Natural killer cell (primary cell): Measurements from ENCODE around the gene TTC28. TPM values are rescaled to one million over a fixed set of nuclear protein-coding genes. Genes with fewer than 3 reads are reported as not detected.

ENCODE experiments used
- ATAC-seq, 3 donors: fragments of 150-1000 bp in 2 of 3; fragments of 200-7000 bp in 1 of 3; cut with Tn5 transposase; 1 replicate in 1 of 3; 2 replicates in 2 of 3; pipeline ENCODE4 v1.10.0; 2021; ENCODE audit warnings: mild to moderate bottlenecking in 2 of 3, moderate library complexity in 2 of 3
- DNase-seq, 2 donors: peaks; one replicate each; pipeline versions ENCODE4 v3.0.0 to v3.0.0-alpha.2; 2013 to 2021; ENCODE audit warnings: mixed read lengths in 1 of 2
- H3K27ac ChIP-seq: one replicate; pipeline ENCODE4 v1.5.1; 2013; ENCODE audit warnings: mild to moderate bottlenecking, low read length
- H3K27me3 ChIP-seq: one replicate; pipeline ENCODE4 v1.6.1; 2013; ENCODE audit warnings: low read length; ENCODE audit not compliant: control insufficient read depth, insufficient read depth
- H3K36me3 ChIP-seq: one replicate; pipeline ENCODE4 v1.6.1; 2013; ENCODE audit warnings: low read length; ENCODE audit not compliant: control insufficient read depth, insufficient read depth
- H3K4me1 ChIP-seq: one replicate; pipeline ENCODE4 v1.6.1; 2013; ENCODE audit warnings: low read length; ENCODE audit not compliant: control insufficient read depth, insufficient read depth
- H3K4me3 ChIP-seq: one replicate; pipeline ENCODE4 v1.5.1; 2013; ENCODE audit warnings: low read length
- H3K9me3 ChIP-seq: one replicate; pipeline ENCODE4 v1.6.1; 2013; ENCODE audit warnings: low read length; ENCODE audit not compliant: control insufficient read depth, insufficient read depth
- H3K27ac Mint-ChIP-seq, 2 donors: one replicate each; pipeline ENCODE4 v1.8.0; 2022; ENCODE audit warnings: mild to moderate bottlenecking in 2 of 2, mixed read lengths in 2 of 2, moderate library complexity in 1 of 2
- H3K27me3 Mint-ChIP-seq, 2 donors: one replicate each; pipeline ENCODE4 v1.8.0; 2022; ENCODE audit warnings: low read depth in 2 of 2, mixed read lengths in 2 of 2
- H3K36me3 Mint-ChIP-seq: one replicate; pipeline ENCODE4 v1.8.0; 2022; ENCODE audit warnings: mixed read lengths
- H3K4me1 Mint-ChIP-seq, 2 donors: one replicate each; pipeline ENCODE4 v1.8.0; 2022; ENCODE audit warnings: mixed read lengths in 2 of 2
- H3K4me3 Mint-ChIP-seq: one replicate; pipeline ENCODE4 v1.8.0; 2022; ENCODE audit warnings: mild to moderate bottlenecking, moderate library complexity, mixed read lengths
- H3K9me3 Mint-ChIP-seq, 2 donors: one replicate each; pipeline ENCODE4 v1.8.0; 2022; ENCODE audit warnings: mixed read lengths in 2 of 2
- WGBS: methylation state at CpG from one replicate; pipeline ENCODE4 v1.1.7; 2013; ENCODE audit warnings: missing lambda C conversion rate; ENCODE audit not compliant: insufficient coverage; 5-methylcytosine and 5-hydroxymethylcytosine counted together
- intact Hi-C: fragments of 100-400 bp; cut with micrococcal nuclease; formaldehyde crosslinking; loops from one replicate; pipeline ENCODE4 v1.14.2; 2022
- total RNA-seq, 4 donors: library from RNA; stranded (reverse); fragments of 120-200 nt in 1 of 4; gene quantifications; one replicate each; pipeline versions ENCODE4 v1.2.3 to v1.2.4, GENCODE V29; 2013 to 2022
- TF ChIP-seq, protein P1 (sequence below): fragments of 200-600 bp; IDR thresholded peaks from one replicate; pipeline ENCODE4 v1.8.0; 2022; ENCODE audit warnings: antibody characterized with exemption

Gene TTC28
- total RNA-seq, 3 donors from 2014 or later (not counting 1 experiment from before 2014, with no cell fraction given), result 4.1 to 10.0 (median 8.6) TPM

DNA sequence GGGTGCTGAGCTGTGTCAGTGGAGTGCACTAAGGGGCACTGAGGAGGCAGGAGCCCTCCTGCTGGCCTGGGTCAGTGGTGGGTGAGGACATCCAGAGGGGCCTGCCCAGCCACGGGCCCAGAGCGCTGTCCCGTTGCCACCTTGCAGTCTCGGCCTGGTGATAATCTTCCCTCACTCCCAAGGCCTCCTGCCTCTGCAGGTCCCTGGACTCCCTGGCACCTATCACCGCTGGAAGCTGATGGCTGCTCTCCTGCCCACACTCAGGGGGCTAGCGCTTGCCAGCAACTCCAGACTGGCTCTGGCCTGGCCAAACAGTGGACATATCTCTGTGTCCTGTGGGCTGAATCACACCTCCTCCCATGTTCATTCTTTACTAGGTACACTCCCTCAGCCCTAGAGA is 674.1 kb downstream of the TTC28 start:
- intact Hi-C loops, result no loop called here
- DNase-seq (no peak), ATAC-seq (no peak)
- 97% methylated on average over 6 of the region's 6 CpGs for WGBS
- no peaks in the 10 kb centered on the region for H3K36me3 ChIP-seq
- no peaks in the 10 kb centered on the region for H3K4me1 ChIP-seq
- no peak overlapping the region for H3K4me3 Mint-ChIP-seq
- no peak overlapping the region for H3K27ac Mint-ChIP-seq
- H3K4me1 Mint-ChIP-seq, result peaks cover 0 to 7% of the 10 kb centered on the region in 2 donors
- H3K27me3 ChIP-seq, result no peaks in the 10 kb centered on the region
- no peaks in the 10 kb centered on the region for H3K9me3 Mint-ChIP-seq
- TF ChIP-seq, protein P1, sequence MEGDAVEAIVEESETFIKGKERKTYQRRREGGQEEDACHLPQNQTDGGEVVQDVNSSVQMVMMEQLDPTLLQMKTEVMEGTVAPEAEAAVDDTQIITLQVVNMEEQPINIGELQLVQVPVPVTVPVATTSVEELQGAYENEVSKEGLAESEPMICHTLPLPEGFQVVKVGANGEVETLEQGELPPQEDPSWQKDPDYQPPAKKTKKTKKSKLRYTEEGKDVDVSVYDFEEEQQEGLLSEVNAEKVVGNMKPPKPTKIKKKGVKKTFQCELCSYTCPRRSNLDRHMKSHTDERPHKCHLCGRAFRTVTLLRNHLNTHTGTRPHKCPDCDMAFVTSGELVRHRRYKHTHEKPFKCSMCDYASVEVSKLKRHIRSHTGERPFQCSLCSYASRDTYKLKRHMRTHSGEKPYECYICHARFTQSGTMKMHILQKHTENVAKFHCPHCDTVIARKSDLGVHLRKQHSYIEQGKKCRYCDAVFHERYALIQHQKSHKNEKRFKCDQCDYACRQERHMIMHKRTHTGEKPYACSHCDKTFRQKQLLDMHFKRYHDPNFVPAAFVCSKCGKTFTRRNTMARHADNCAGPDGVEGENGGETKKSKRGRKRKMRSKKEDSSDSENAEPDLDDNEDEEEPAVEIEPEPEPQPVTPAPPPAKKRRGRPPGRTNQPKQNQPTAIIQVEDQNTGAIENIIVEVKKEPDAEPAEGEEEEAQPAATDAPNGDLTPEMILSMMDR, result no peak
- H3K27me3 Mint-ChIP-seq, result no peaks in the 10 kb centered on the region
- H3K27ac ChIP-seq, result no peak overlapping the region
- H3K36me3 Mint-ChIP-seq, result no peaks in the 10 kb centered on the region
- no peaks in the 10 kb centered on the region for H3K9me3 ChIP-seq
- H3K4me3 ChIP-seq, result no peak overlapping the region

DNA sequence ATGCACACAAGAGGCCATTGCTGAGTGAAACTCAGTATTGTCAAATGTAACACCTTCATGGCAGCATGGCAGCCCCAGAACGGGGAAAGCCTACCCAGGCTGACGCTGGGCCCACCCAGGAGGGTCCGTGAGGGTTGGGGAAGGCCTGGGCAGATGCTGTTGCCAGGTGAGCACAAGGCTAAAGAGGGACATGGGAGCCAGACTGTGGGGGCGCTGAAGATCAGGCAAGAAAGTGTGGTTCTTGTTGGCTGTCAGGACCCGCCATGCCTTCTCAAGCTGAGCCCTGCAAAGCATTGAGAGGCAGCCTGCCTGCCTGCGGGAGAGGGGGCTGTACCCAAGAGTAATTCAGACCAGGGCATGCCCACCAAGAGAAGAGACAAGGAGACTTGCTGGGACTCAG is 675.6 kb downstream of the TTC28 start:
- H3K36me3 Mint-ChIP-seq, result no peaks in the 10 kb centered on the region

DNA sequence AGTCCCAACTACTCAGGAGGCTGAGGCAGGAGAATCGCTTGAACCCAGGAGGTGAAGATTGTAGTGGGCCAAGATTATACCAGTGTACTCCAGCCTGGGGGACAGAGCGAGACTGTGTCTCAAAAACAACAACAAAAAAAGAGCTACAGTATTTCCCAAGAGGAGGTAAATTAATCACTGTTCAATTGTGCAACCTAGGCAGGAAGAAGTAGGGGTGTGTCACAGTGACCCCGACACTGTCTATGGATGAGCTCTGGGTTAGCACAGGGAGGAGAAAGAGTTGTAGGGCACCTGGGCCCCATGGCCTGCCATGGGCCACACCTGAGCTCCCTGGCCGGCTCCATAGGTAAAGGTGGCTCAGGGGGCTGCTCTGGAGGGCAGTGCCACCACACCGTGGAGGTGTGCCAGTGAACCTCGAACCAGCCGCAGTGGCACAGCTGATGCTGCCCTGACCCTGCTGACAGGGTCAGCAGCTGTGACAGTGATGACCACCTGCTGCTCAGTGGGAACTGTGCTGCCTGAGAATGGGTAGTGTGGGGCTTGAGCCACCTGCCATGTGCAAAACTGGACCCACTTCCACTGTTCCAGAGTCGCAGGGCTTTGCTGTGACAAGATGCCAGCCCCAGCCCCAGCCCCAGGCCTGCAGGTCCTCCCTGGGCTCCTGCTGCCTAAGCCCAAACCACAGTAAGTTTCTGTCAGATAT is 676.6 kb downstream of the TTC28 start:
- Mint-ChIP-seq H3K4me1 (peaks cover 0 to 7% of the 10 kb centered on the region in 2 donors), H3K9me3 (no peaks in the 10 kb centered on the region), H3K4me3 (no peak overlapping the region), H3K27me3 (no peaks in the 10 kb centered on the region), H3K27ac (no peak overlapping the region), H3K36me3 (no peaks in the 10 kb centered on the region)
- H3K36me3 ChIP-seq, result no peaks in the 10 kb centered on the region
- no peak overlapping the region for H3K4me3 ChIP-seq
- no peaks in the 10 kb centered on the region for H3K4me1 ChIP-seq
- WGBS, result 94% methylated on average over 7 of the region's 8 CpGs
- H3K9me3 ChIP-seq, result no peaks in the 10 kb centered on the region
- intact Hi-C loops, result no loop called here
- TF ChIP-seq, protein P1, result no peak
- H3K27ac ChIP-seq, result no peak overlapping the region
- H3K27me3 ChIP-seq, result no peaks in the 10 kb centered on the region
- ATAC-seq (no peak), DNase-seq (no peak)

More for the DNA sequence above, 675.6 kb downstream of the TTC28 start:
- intact Hi-C loops, result no loop called here
- no peaks in the 10 kb centered on the region for H3K27me3 ChIP-seq
- no peak for DNase-seq
- TF ChIP-seq, protein P1, result no peak
- no peaks in the 10 kb centered on the region for H3K9me3 Mint-ChIP-seq
- H3K4me3 Mint-ChIP-seq, result no peak overlapping the region
- no peak overlapping the region for H3K4me3 ChIP-seq
- H3K27me3 Mint-ChIP-seq, result no peaks in the 10 kb centered on the region
- H3K9me3 ChIP-seq, result no peaks in the 10 kb centered on the region
- H3K4me1 ChIP-seq, result no peaks in the 10 kb centered on the region
- no peaks in the 10 kb centered on the region for H3K36me3 ChIP-seq
- no peak for ATAC-seq
- no peak overlapping the region for H3K27ac ChIP-seq
- H3K4me1 Mint-ChIP-seq, result peaks cover 0 to 7% of the 10 kb centered on the region in 2 donors
- WGBS, result 89% methylated on average over 6 of the region's 6 CpGs
- H3K27ac Mint-ChIP-seq, result no peak overlapping the region
